Endothelial cell of umbilical vein (primary cell): Measurements from ENCODE around the gene ARMC8. TPM values are rescaled to one million over a fixed set of nuclear protein-coding genes. Genes with fewer than 3 reads are reported as not detected.

Source experiments
- BruUV-seq: library from RNA; stranded (reverse); fragments of 400-500 nt; replicated peaks from 2 replicates; lab custom pipeline; 2021; lab: Mats Ljungman, UMichigan
- CTCF ChIA-PET: fragments of 300-600, 350-600 bp; sonication (Branson Sonifier 250); formaldehyde crosslinking; loops from one replicate; lab custom pipeline; 2021; ENCODE audit warnings: antibody characterized with exemption, inconsistent platforms; lab: Charles Lee
- POLR2A ChIA-PET: fragments of 300-600, 350-600 bp; sonication (Branson Sonifier 250); formaldehyde crosslinking; loops from one replicate; lab custom pipeline; 2021; ENCODE audit warnings: antibody characterized with exemption, inconsistent platforms; lab: Charles Lee
- DNase-seq: peaks from one replicate; pipeline ENCODE4 v3.0.0-alpha.2; 2011; ENCODE audit warnings: low read depth, low spot score
- FAIRE-seq: peaks from 2 replicates; lab custom pipeline; 2011; peaks lifted over from hg19 to GRCh38; lab: Jason Lieb, UNC
- H2AFZ ChIP-seq: 2 replicates; pipeline ENCODE4 v1.6.0; 2012; ENCODE audit warnings: low read depth, low read length, control low read depth, inconsistent platforms
- H3K27ac ChIP-seq: 2 replicates; pipeline ENCODE4 v1.5.1; 2011; ENCODE audit warnings: low read depth, mild to moderate bottlenecking, control low read depth, low read length, moderate library complexity; ENCODE audit not compliant: insufficient read depth
- H3K27me3 ChIP-seq, 2 experiments: 2 replicates each; pipeline versions ENCODE4 v1.6.0 to v1.6.1; 2011; ENCODE audit warnings: low read length in 2 of 2, mixed read lengths in 1 of 2; ENCODE audit not compliant: control insufficient read depth in 2 of 2, insufficient read depth in 2 of 2
- H3K36me3 ChIP-seq, 2 experiments: 2 replicates in 1 of 2; 3 replicates in 1 of 2; pipeline ENCODE4 v1.5.1; 2011; ENCODE audit warnings: low read length in 2 of 2, mild to moderate bottlenecking in 1 of 2, moderate library complexity in 1 of 2; ENCODE audit not compliant: control insufficient read depth in 2 of 2, insufficient read depth in 2 of 2; ENCODE audit errors: extremely low read depth in 1 of 2
- H3K4me1 ChIP-seq: 3 replicates; pipeline ENCODE4 v1.5.1; 2011; ENCODE audit warnings: mild to moderate bottlenecking, low read length; ENCODE audit not compliant: control insufficient read depth, insufficient read depth; ENCODE audit errors: extremely low read depth
- H3K4me2 ChIP-seq: 2 replicates; pipeline ENCODE4 v1.6.1; 2011; ENCODE audit warnings: low read length, control low read depth, mixed read lengths; ENCODE audit not compliant: insufficient read depth
- H3K4me3 ChIP-seq, 3 experiments: fragments of 200-600 bp in 1 of 3; sonication (generic), shearing (Covaris generic) in 1 of 3; replicated peaks in 1 of 3; 2 replicates each; pipeline ENCODE4 v1.5.1; 2011 to 2016; ENCODE audit warnings: control low read depth in 3 of 3, low read length in 3 of 3, mild to moderate bottlenecking in 2 of 3, inconsistent platforms in 1 of 3, low read depth in 1 of 3, moderate library complexity in 1 of 3; ENCODE audit not compliant: insufficient read depth in 1 of 3
- H3K79me2 ChIP-seq: 2 replicates; pipeline ENCODE4 v1.6.0; 2012; ENCODE audit warnings: low read length, inconsistent platforms; ENCODE audit not compliant: control insufficient read depth, insufficient read depth
- H3K9ac ChIP-seq: replicated peaks from 2 replicates; pipeline ENCODE3; 2011; ENCODE audit warnings: low read length, control low read depth; ENCODE audit not compliant: insufficient read depth; ENCODE audit errors: extremely low read depth
- H3K9me1 ChIP-seq: replicated peaks from 3 replicates; pipeline ENCODE4 v1.6.0; 2011; ENCODE audit warnings: mild to moderate bottlenecking, low read length; ENCODE audit not compliant: control insufficient read depth, insufficient read depth; ENCODE audit errors: extremely low read depth
- H3K9me3 ChIP-seq: replicated peaks from 2 replicates; pipeline ENCODE4 v1.5.1; 2012; ENCODE audit warnings: low read length, inconsistent platforms; ENCODE audit not compliant: control insufficient read depth, insufficient read depth
- H4K20me1 ChIP-seq: replicated peaks from 2 replicates; pipeline ENCODE3; 2011; ENCODE audit warnings: mild to moderate bottlenecking, low read length; ENCODE audit not compliant: control insufficient read depth, insufficient read depth; ENCODE audit errors: extremely low read depth
- EZH2 ChIP-seq: IDR thresholded peaks from 2 replicates; pipeline ENCODE4 v1.6.1; 2012; ENCODE audit warnings: borderline replicate concordance, low read depth, mild to moderate bottlenecking, moderate library complexity, low read length, inconsistent platforms; ENCODE audit not compliant: severe bottlenecking
- FOS ChIP-seq: IDR thresholded peaks from 2 replicates; pipeline ENCODE4 v1.6.1; 2011; ENCODE audit warnings: mild to moderate bottlenecking, low read length, moderate library complexity, borderline replicate concordance; ENCODE audit not compliant: insufficient read depth
- GATA2 ChIP-seq: IDR thresholded peaks from 2 replicates; pipeline ENCODE4 v1.7.0; 2011; ENCODE audit warnings: low read depth, mild to moderate bottlenecking, moderate library complexity, mixed read lengths, low read length; ENCODE audit not compliant: insufficient read length, insufficient read depth
- JUN ChIP-seq: IDR thresholded peaks from 2 replicates; pipeline ENCODE4 v1.6.1; 2011; ENCODE audit warnings: borderline replicate concordance, low read depth; ENCODE audit not compliant: insufficient read length, insufficient read depth
- MAX ChIP-seq: IDR thresholded peaks from 2 replicates; pipeline ENCODE4 v1.6.1; 2011; ENCODE audit not compliant: insufficient read depth, insufficient read length
- MYC ChIP-seq: IDR thresholded peaks from one replicate; pipeline ENCODE4 v1.6.1; 2011; ENCODE audit warnings: mild to moderate bottlenecking, low read depth, low read length
- POLR2A ChIP-seq: IDR thresholded peaks from 2 replicates; pipeline ENCODE4 v1.6.1; 2012; ENCODE audit warnings: low read depth, mild to moderate bottlenecking, control low read depth, low read length
- POLR2AphosphoS5 ChIP-seq: IDR thresholded peaks from 2 replicates; pipeline ENCODE4 v1.6.1; 2012; ENCODE audit warnings: low read depth, mild to moderate bottlenecking, control low read depth, low read length, moderate library complexity; ENCODE audit not compliant: insufficient read depth
- dilution Hi-C: fragments of 300-500 bp; cut with MboI; formaldehyde crosslinking; loops from one replicate; pipeline ENCODE4 v1.15.0; 2019; ENCODE audit warnings: low sequenced_read_pairs; ENCODE audit not compliant: extremely low pct_ligation_motif_present
- intact Hi-C: fragments of 100-400 bp; cut with micrococcal nuclease; formaldehyde crosslinking; loops from one replicate; pipeline ENCODE4 v1.10.0; 2022
- polyA plus RNA-seq, 4 experiments: library from polyadenylated mRNA; depleted of rRNA in 3 of 4; stranded (reverse) in 3 of 4; unstranded in 1 of 4; fragments of >200 nt; gene quantifications; 2 replicates each; pipeline versions ENCODE4 v1.2.1 to v1.2.3, GENCODE V29; 2011 to 2012; ENCODE audit warnings: missing spikeins in 1 of 4
- total RNA-seq: library from RNA; stranded (reverse); gene quantifications from 2 replicates; pipeline ENCODE4 v1.2.3, GENCODE V29; 2021
- TF ChIP-seq, protein P1 (sequence below), 2 donors: IDR thresholded peaks; 1 replicate in 1 of 2; 2 replicates in 1 of 2; pipeline ENCODE4 v1.5.1; 2011; ENCODE audit warnings: low read length in 2 of 2, mild to moderate bottlenecking in 2 of 2, moderate library complexity in 2 of 2, control low read depth in 1 of 2, inconsistent platforms in 1 of 2, low read depth in 1 of 2; ENCODE audit not compliant: insufficient read depth in 1 of 2; ENCODE audit errors: extremely low read depth in 1 of 2

The ARMC8 gene
- total and polyA plus RNA-seq, 2 donors (not counting 3 experiments of a cell fraction or from before 2014, with no cell fraction given), result 39.6 to 46.0 TPM

GRCh38 chr3:138186221-138186620, 880 bp upstream of the ARMC8 start:
- BruUV-seq, result no TSS peak
- Histone ChIP-seq H3K9me3 (no peaks in the 10 kb centered on the region), H3K4me1 (peaks cover 10% of the 10 kb centered on the region), H3K27ac (no peak overlapping the region), H3K9me1 (no peaks in the 10 kb centered on the region), H2AFZ (peak overlapping the region; percentile 75), H4K20me1 (peaks cover 2% of the 10 kb centered on the region), H3K4me2 (peak overlapping the region; percentile 86), H3K27me3 (peaks cover 3 to 7% of the 10 kb centered on the region in 2 experiments), H3K9ac (no peak overlapping the region), H3K4me3 (peak overlapping the region in 1 of 3 experiments; percentile 81), H3K36me3 (no peaks in the 10 kb centered on the region), H3K79me2 (peaks cover 33% of the 10 kb centered on the region)
- CTCF ChIA-PET, result interaction anchor here (0.5 to 3.4 kb wide), 4 partner anchors 12 to 68 kb away, joined by 4 to 17 read pairs (median 4); partner anchors contain the start of gene DBR1
- intact Hi-C loops, result loop anchor here (2.0 to 10.0 kb wide), 2 partner anchors 33 to 739 kb away; no protein-coding TSS in a partner anchor
- DNase-seq (no peak), FAIRE-seq (no peak)
- TF ChIP-seq MAX (no peak), EZH2 (no peak), POLR2AphosphoS5 (no peak), POLR2A (no peak), MYC (no peak), GATA2 (no peak), FOS (no peak), JUN (no peak)
- TF ChIP-seq, protein P1, sequence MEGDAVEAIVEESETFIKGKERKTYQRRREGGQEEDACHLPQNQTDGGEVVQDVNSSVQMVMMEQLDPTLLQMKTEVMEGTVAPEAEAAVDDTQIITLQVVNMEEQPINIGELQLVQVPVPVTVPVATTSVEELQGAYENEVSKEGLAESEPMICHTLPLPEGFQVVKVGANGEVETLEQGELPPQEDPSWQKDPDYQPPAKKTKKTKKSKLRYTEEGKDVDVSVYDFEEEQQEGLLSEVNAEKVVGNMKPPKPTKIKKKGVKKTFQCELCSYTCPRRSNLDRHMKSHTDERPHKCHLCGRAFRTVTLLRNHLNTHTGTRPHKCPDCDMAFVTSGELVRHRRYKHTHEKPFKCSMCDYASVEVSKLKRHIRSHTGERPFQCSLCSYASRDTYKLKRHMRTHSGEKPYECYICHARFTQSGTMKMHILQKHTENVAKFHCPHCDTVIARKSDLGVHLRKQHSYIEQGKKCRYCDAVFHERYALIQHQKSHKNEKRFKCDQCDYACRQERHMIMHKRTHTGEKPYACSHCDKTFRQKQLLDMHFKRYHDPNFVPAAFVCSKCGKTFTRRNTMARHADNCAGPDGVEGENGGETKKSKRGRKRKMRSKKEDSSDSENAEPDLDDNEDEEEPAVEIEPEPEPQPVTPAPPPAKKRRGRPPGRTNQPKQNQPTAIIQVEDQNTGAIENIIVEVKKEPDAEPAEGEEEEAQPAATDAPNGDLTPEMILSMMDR (IDR thresholded peaks at IDR 0.05; ENCODE audit: extremely low read depth in 1 of 2, insufficient read depth in 1 of 2, low read depth in 1 of 2, low read length in 2 of 2), result no peak
- dilution Hi-C loops, result no loop called here
- POLR2A ChIA-PET, result no interaction called here
